Measurements from ENCODE around the gene PPP1R12A.

PPP1R12A gene

DNA sequence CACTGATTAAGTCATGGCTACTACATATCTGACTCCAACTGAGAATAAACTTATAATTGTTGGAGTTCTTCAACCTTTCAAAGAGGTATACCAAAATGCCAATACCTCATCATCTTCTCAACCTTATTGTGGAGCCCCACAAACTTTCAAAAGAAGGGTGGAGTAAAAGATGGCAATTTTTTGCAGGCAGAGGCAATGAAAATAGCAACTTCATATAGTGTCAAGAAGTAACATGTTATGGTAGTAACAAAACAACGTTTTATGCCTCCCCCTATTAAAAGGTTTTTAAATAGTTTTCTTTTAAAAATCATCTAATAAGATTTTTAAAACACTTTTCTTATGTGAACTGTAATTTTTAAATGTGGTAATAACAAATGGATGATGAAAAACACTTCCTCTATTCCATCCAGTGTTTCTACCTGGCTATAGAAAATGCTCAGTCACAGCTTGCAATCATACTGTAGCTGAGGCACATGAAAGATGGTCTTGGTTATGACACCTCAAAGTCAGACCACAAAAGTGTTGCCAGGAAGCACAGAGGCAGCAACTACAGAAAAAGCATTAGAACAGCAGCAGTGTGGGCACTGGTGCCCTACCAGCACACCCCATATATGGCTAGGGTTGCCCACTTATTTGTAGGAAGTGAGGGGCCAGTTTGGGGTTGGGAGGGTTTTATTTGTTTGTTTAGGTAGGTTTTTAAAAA, 7.0 kb downstream of the PPP1R12A start:
- TF ChIP-seq, protein P1, sequence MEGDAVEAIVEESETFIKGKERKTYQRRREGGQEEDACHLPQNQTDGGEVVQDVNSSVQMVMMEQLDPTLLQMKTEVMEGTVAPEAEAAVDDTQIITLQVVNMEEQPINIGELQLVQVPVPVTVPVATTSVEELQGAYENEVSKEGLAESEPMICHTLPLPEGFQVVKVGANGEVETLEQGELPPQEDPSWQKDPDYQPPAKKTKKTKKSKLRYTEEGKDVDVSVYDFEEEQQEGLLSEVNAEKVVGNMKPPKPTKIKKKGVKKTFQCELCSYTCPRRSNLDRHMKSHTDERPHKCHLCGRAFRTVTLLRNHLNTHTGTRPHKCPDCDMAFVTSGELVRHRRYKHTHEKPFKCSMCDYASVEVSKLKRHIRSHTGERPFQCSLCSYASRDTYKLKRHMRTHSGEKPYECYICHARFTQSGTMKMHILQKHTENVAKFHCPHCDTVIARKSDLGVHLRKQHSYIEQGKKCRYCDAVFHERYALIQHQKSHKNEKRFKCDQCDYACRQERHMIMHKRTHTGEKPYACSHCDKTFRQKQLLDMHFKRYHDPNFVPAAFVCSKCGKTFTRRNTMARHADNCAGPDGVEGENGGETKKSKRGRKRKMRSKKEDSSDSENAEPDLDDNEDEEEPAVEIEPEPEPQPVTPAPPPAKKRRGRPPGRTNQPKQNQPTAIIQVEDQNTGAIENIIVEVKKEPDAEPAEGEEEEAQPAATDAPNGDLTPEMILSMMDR (conservative IDR thresholded peaks at IDR 0.05; ENCODE audit: low read depth, low read length): no peak
- DNase-seq (ENCODE audit: low read depth): peak; percentile 42
- no peak overlapping the region for H3K4me3 ChIP-seq (ENCODE audit: low read depth, low read length)

- no peak overlapping the region for H3K4me3 ChIP-seq (ENCODE audit: low read depth, low read length)
- TF ChIP-seq, protein P1 (conservative IDR thresholded peaks at IDR 0.05; ENCODE audit: low read depth, low read length): no peak
- no peak for DNase-seq (ENCODE audit: low read depth)
Measured at GRCh38 chr12:79926951-79927350, 7.9 kb downstream of the PPP1R12A start.

DNA sequence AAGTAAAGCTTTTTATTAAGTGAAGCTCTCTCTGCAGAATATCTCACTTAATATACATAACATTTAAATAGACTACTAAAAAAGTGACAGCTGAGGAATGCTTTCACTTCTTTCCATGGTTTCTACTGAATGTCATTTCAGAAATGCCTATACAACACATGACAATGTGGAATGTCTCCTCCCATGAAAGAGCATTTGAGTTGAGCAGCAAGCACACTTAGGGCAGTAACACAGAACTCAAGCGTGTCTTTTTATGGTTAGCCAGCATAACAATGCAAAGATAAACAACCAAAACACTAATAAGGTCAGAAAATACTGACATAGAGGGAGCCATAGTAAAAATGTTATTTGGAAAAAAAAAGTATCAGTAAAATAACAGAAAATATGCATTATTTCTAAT, 9.4 kb downstream of the PPP1R12A start:
- DNase-seq (ENCODE audit: low read depth): peak; percentile 39
- no peak overlapping the region for H3K4me3 ChIP-seq (ENCODE audit: low read depth, low read length)
- TF ChIP-seq, protein P1 (conservative IDR thresholded peaks at IDR 0.05; ENCODE audit: low read depth, low read length): no peak

- no peak for DNase-seq (ENCODE audit: low read depth)
- no peak overlapping the region for H3K4me3 ChIP-seq (ENCODE audit: low read depth, low read length)
- TF ChIP-seq, protein P1 (conservative IDR thresholded peaks at IDR 0.05; ENCODE audit: low read depth, low read length): no peak
Measured at GRCh38 chr12:79921786-79922185, 13.1 kb downstream of the PPP1R12A start.

- TF ChIP-seq, protein P1 (conservative IDR thresholded peaks at IDR 0.05; ENCODE audit: low read depth, low read length): no peak
- H3K4me3 ChIP-seq (ENCODE audit: low read depth, low read length): no peak overlapping the region
- DNase-seq (ENCODE audit: low read depth): no peak
Measured at GRCh38 chr12:79920421-79921238, 14.3 kb downstream of the PPP1R12A start.

- no peak for DNase-seq (ENCODE audit: low read depth)
- TF ChIP-seq, protein P1 (conservative IDR thresholded peaks at IDR 0.05; ENCODE audit: low read depth, low read length): no peak
Measured at GRCh38 chr12:79919762-79920161, 15.1 kb downstream of the PPP1R12A start.

More at GRCh38 chr12:79919762-79920161, 15.1 kb downstream of the PPP1R12A start:
- no peak overlapping the region for H3K4me3 ChIP-seq (ENCODE audit: low read depth, low read length)

Data from choroid plexus epithelial cell (primary cell).